Omental fat pad (tissue), 4 donors: ENCODE data around the gene FGD6. TPM values are rescaled to one million over a fixed set of nuclear protein-coding genes. Genes with fewer than 3 reads are reported as not detected.
"Not testable (repeated sequence)": the region's sequence is repeated elsewhere in the genome, so short reads cannot be mapped to it uniquely, and the experiment has no call there.

Experiments used
- ATAC-seq: fragments of 150-250 bp; one replicate; pipeline ENCODE4 v1.9.1; 2016; ENCODE audit warnings: mild to moderate bottlenecking, moderate library complexity; ENCODE audit not compliant: low FRiP score
- DNase-seq: peaks from one replicate; pipeline ENCODE4 v3.0.0-alpha.2; 2019; ENCODE audit warnings: low spot score
- total RNA-seq, 4 donors: library from RNA; depleted of rRNA; stranded (reverse); fragments of >200 nt; gene quantifications; one replicate each; pipeline ENCODE4 v1.1.0, GENCODE V29; 2016
- TF ChIP-seq, protein P1 (sequence below), 3 donors: fragments of 450-650 bp; IDR thresholded peaks; one replicate each; pipeline ENCODE4 v1.5.1; 2016 to 2017; ENCODE audit warnings: antibody characterized with exemption in 3 of 3, mild to moderate bottlenecking in 3 of 3, moderate library complexity in 2 of 3

The FGD6 gene
- total RNA-seq, 4 donors from 2014 or later = 6.6 to 9.6 (median 7.4) TPM

DNA sequence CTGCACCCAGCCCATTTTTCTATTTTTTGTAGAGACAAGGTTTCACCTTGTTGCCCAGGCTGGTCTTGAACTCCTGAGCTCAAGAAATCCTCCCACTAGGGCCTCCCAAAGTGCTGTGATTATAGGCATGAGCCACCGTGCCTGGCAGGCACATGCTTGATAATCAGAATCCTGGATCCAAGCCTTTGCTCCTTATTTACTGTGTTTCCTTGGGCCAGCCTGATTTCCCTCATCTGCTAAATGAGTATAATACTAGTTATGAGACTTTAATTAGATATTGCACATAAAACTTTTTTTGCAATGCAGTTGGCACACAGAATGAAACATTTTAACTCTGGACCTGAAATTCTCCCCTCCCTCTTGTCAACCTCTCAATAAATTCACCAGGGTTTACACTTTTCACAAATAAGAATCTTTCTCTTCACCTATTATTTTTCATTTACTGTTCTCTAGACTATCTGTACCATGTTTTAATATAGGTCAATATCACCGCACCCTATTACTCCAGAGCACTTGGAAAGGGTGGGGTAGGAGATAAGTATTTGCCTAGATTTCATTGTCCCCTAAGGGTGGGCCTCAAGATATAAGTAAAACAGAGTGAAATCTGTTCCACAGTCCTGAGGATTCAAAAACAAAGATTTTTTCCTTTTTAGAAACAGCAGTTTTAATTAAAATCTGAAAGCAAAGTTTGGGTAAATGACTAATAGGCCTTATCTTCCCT is 74.7 kb downstream of the FGD6 start:
- TF ChIP-seq, protein P1, sequence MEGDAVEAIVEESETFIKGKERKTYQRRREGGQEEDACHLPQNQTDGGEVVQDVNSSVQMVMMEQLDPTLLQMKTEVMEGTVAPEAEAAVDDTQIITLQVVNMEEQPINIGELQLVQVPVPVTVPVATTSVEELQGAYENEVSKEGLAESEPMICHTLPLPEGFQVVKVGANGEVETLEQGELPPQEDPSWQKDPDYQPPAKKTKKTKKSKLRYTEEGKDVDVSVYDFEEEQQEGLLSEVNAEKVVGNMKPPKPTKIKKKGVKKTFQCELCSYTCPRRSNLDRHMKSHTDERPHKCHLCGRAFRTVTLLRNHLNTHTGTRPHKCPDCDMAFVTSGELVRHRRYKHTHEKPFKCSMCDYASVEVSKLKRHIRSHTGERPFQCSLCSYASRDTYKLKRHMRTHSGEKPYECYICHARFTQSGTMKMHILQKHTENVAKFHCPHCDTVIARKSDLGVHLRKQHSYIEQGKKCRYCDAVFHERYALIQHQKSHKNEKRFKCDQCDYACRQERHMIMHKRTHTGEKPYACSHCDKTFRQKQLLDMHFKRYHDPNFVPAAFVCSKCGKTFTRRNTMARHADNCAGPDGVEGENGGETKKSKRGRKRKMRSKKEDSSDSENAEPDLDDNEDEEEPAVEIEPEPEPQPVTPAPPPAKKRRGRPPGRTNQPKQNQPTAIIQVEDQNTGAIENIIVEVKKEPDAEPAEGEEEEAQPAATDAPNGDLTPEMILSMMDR (IDR thresholded peaks at IDR 0.05) = no peak
- ATAC-seq = no peak
- no peak for DNase-seq

DNA sequence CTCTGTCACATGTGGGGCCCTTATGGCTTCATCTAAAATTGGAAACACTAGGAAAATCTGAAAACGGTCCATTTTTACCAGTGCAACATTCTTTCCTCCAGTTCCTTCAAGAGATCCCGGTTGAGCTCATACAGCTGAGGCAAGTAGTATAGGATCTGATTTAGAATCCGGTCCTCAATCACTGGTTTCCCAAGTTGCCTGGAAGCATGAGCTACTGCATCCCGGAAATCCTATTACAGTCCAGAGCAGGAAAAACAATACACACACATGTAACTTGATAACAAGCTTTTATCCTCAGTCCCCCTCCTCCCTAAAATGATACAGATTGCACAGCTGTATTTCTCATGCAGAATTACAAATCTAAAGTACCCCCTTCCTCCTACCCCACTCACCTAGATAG is 76.0 kb downstream of the FGD6 start:
- DNase-seq (no peak), ATAC-seq (no peak)
- TF ChIP-seq, protein P1 (IDR thresholded peaks at IDR 0.05) = no peak

DNA sequence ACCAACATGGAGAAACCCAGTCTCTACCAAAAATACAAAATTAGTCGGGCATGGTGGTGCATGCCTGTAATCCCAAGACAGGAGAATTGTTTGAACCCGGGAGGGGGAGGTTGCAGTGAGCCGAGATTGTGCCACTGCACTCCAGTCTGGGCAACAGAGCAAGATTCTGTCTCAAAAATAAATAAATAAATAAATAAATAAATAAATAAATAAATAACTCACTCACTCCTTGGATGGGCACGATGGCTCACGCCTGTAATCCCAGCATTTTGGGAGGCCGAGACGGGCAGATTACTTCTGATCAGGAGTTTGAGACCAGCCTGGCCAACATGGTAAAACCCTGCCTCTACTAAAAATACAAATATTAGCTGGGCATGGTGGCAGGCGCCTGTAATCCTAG is 79.2 kb downstream of the FGD6 start:
- not testable (repeated sequence) for DNase-seq, ATAC-seq

DNA sequence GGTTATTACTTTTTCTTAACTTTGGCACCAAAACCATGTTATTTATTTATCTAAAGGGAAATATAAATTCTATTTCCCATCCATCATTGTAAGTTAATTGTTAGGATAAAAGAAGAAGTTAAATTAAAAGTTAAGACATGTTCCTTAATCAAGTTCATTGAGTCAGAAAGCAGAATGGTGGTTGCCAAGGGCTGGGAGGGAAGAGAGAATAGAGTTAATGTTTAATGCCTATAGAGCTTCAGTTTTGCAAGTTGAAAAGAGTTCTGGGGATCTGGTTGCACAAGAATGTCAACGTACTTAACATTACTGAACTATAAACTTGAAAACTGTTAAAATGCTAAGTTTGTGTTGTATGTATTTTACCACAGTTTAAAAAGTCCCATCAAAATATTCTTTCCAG is 80.7 kb downstream of the FGD6 start:
- ATAC-seq = no peak

DNA sequence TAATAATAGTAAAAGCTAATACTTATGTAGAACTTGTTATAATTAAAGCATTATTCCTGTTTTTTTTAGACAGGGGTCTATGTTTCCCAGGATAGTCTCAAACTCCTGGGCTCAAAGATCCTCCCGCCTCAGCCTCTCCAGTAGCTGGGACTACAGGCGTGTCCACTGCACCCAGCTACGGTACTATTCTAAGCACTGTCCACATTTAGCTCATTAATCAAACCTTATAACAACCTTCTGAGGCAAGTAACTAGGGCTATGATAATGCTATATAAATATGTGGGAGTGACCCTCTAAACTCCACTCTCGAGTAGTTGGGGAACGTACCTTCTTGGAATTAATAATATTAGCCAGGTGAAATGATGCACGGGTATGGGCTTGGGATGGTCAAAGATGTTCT is 83.2 kb downstream of the FGD6 start:
- DNase-seq (no peak), ATAC-seq (no peak)
- TF ChIP-seq, protein P1 (IDR thresholded peaks at IDR 0.05) = no peak

More for the DNA sequence above, 80.7 kb downstream of the FGD6 start:
- no peak for DNase-seq
- TF ChIP-seq, protein P1 (IDR thresholded peaks at IDR 0.05) = no peak

DNA sequence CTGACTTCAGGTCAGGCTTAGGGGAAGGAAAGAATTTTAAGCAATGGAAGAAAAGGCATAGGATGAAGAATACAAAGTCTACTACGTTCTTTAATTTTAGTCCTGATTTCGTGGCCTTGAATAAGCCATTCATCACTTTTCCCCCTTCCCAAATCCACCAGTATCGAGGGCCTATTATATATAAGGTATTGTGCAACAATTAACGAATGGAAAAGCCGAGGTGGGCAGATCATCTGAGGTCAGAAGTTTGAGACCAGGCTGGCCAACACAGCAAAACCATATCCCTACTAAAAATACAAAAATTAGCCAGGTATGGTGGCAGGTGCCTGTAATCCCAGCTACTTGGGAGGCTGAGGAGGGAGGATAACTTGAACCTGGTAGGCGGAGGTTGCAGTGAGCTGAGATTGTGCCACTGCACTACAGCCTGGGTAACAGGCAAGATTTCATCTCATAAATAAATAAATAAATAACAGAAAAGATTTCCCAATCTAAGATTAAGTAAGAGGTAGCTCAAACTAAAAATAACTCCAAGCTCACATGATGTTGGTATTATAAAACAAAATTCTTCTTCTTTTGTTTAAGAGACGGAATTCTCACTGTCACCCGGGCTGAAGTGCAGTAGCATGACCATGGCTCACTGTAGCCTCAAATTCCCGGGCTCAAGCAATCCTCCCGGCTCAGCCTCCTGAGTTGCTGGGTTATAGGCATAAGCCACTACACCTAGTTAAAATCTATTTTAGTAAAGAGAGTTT is 85.5 kb downstream of the FGD6 start:
- no peak for ATAC-seq
- no peak for DNase-seq
- TF ChIP-seq, protein P1 (IDR thresholded peaks at IDR 0.05) = no peak

DNA sequence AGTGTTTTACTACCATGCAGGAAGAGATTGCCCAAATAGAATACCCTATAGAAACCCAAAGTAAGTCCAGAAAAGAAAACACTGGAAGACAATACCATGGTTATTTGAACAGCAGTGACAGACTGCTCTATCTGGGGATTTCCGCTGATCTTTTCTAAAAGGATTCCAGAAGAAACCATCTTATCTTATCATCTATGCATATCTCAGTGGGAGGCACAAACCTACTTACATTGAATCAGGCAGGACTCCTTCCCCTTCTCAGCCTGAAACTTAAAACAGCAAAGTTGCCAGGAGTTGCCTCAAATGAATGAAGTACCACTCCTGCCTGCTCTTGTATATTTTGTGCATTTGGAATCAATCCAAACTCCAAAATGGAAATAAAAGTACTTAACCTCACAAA is 87.2 kb downstream of the FGD6 start:
- no peak for DNase-seq
- no peak for ATAC-seq
- TF ChIP-seq, protein P1 (IDR thresholded peaks at IDR 0.05) = no peak
